ENCODE data around the gene PRKD2. TPM values are rescaled to one million over a fixed set of nuclear protein-coding genes. Genes with fewer than 3 reads are reported as not detected.
A peak's percentile ranks its signal among the peaks of the same experiment; 100 is the strongest.

PRKD2 gene
- total RNA-seq, 1 donor from 2014 or later, result 132 TPM

- H3K9me3 Mint-ChIP-seq (ENCODE audit: unreplicated experiment), result no peaks in the 10 kb centered on the region
Measured at GRCh38 chr19:46725036-46725820, 8.3 kb upstream of the PRKD2 start.

GRCh38 chr19:46724468-46724867, 7.6 kb upstream of the PRKD2 start:
- DNase-seq (ENCODE audit: low spot score), result no peak
- H3K36me3 Mint-ChIP-seq (ENCODE audit: low read depth, unreplicated experiment), result peaks cover 32% of the 10 kb centered on the region
- no peak for TF ChIP-seq CTCF (IDR thresholded peaks at IDR 0.05; ENCODE audit: unreplicated experiment)

More at GRCh38 chr19:46725036-46725820, 8.3 kb upstream of the PRKD2 start:
- Mint-ChIP-seq H3K27ac (ENCODE audit: unreplicated experiment) (peak overlapping the region; percentile 61), H3K4me1 (ENCODE audit: unreplicated experiment) (peaks cover 23% of the 10 kb centered on the region), H3K4me3 (ENCODE audit: unreplicated experiment) (no peak overlapping the region), H3K36me3 (ENCODE audit: low read depth, unreplicated experiment) (peaks cover 30% of the 10 kb centered on the region), H3K27me3 (ENCODE audit: unreplicated experiment) (peaks cover 20% of the 10 kb centered on the region)
- no peak for DNase-seq (ENCODE audit: low spot score)
- no peak for TF ChIP-seq CTCF (IDR thresholded peaks at IDR 0.05; ENCODE audit: unreplicated experiment)

GRCh38 chr19:46723471-46723870, 6.6 kb upstream of the PRKD2 start:
- no peaks in the 10 kb centered on the region for H3K9me3 Mint-ChIP-seq (ENCODE audit: unreplicated experiment)
- H3K4me1 Mint-ChIP-seq (ENCODE audit: unreplicated experiment), result peaks cover 18% of the 10 kb centered on the region
- TF ChIP-seq CTCF (IDR thresholded peaks at IDR 0.05; ENCODE audit: unreplicated experiment), result no peak
- peaks cover 20% of the 10 kb centered on the region for H3K27me3 Mint-ChIP-seq (ENCODE audit: unreplicated experiment)
- no peak overlapping the region for H3K27ac Mint-ChIP-seq (ENCODE audit: unreplicated experiment)
- H3K4me3 Mint-ChIP-seq (ENCODE audit: unreplicated experiment), result no peak overlapping the region
- DNase-seq (ENCODE audit: low spot score), result no peak
- H3K36me3 Mint-ChIP-seq (ENCODE audit: low read depth, unreplicated experiment), result peaks cover 27% of the 10 kb centered on the region

More at GRCh38 chr19:46724468-46724867, 7.6 kb upstream of the PRKD2 start:
- Mint-ChIP-seq H3K27ac (ENCODE audit: unreplicated experiment) (no peak overlapping the region), H3K4me1 (ENCODE audit: unreplicated experiment) (peaks cover 23% of the 10 kb centered on the region), H3K4me3 (ENCODE audit: unreplicated experiment) (no peak overlapping the region), H3K27me3 (ENCODE audit: unreplicated experiment) (peaks cover 20% of the 10 kb centered on the region), H3K9me3 (ENCODE audit: unreplicated experiment) (no peaks in the 10 kb centered on the region)

GRCh38 chr19:46723023-46723461, 6.1 kb upstream of the PRKD2 start:
- Mint-ChIP-seq H3K4me1 (ENCODE audit: unreplicated experiment) (peaks cover 22% of the 10 kb centered on the region), H3K4me3 (ENCODE audit: unreplicated experiment) (no peak overlapping the region), H3K27ac (ENCODE audit: unreplicated experiment) (no peak overlapping the region), H3K27me3 (ENCODE audit: unreplicated experiment) (peaks cover 20% of the 10 kb centered on the region), H3K9me3 (ENCODE audit: unreplicated experiment) (no peaks in the 10 kb centered on the region), H3K36me3 (ENCODE audit: low read depth, unreplicated experiment) (peaks cover 26% of the 10 kb centered on the region)
- no peak for TF ChIP-seq CTCF (IDR thresholded peaks at IDR 0.05; ENCODE audit: unreplicated experiment)
- no peak for DNase-seq (ENCODE audit: low spot score)

GRCh38 chr19:46722421-46723022, 5.6 kb upstream of the PRKD2 start:
- no peak for TF ChIP-seq CTCF (IDR thresholded peaks at IDR 0.05; ENCODE audit: unreplicated experiment)
- H3K9me3 Mint-ChIP-seq (ENCODE audit: unreplicated experiment), result no peaks in the 10 kb centered on the region
- H3K36me3 Mint-ChIP-seq (ENCODE audit: low read depth, unreplicated experiment), result peaks cover 26% of the 10 kb centered on the region
- peaks cover 20% of the 10 kb centered on the region for H3K27me3 Mint-ChIP-seq (ENCODE audit: unreplicated experiment)
- peak overlapping the region; percentile 52 for H3K4me3 Mint-ChIP-seq (ENCODE audit: unreplicated experiment)
- peaks cover 27% of the 10 kb centered on the region for H3K4me1 Mint-ChIP-seq (ENCODE audit: unreplicated experiment)
- H3K27ac Mint-ChIP-seq (ENCODE audit: unreplicated experiment), result peak overlapping the region; percentile 80
- no peak for DNase-seq (ENCODE audit: low spot score)
